MG63 (cell line): Measurements from ENCODE around the gene PNMA1. TPM values are rescaled to one million over a fixed set of nuclear protein-coding genes. Genes with fewer than 3 reads are reported as not detected.

ENCODE experiments used
- DNase-seq: peaks from one replicate; pipeline ENCODE4 v3.0.0-alpha.2; 2020
- H3K27me3 ChIP-seq: fragments of 250-450 bp; sonication (Bioruptor Pico); 2 replicates; pipeline ENCODE4 v1.5.1; 2020; ENCODE audit warnings: mild to moderate bottlenecking, moderate library complexity
- H3K36me3 ChIP-seq: fragments of 250-450 bp; sonication (Bioruptor Pico); 2 replicates; pipeline ENCODE4 v1.5.1; 2020; ENCODE audit warnings: mild to moderate bottlenecking, moderate library complexity
- H3K4me3 ChIP-seq: fragments of 250-450 bp; sonication (Bioruptor Pico); 2 replicates; pipeline ENCODE4 v1.5.1; 2020; ENCODE audit warnings: mild to moderate bottlenecking, moderate library complexity
- H3K9me3 ChIP-seq: fragments of 250-450 bp; sonication (Bioruptor Pico); 2 replicates; pipeline ENCODE4 v1.5.1; 2020; ENCODE audit warnings: mild to moderate bottlenecking, moderate library complexity
- total RNA-seq: library from RNA; depleted of rRNA; stranded (reverse); fragments of >200 nt; shearing (Covaris generic); gene quantifications from 2 replicates; pipeline ENCODE4 v1.2.3, GENCODE V29; 2014; ENCODE audit warnings: low replicate concordance

The PNMA1 gene
- total RNA-seq, 1 experiment from 2014 or later = 22.1 TPM

DNA sequence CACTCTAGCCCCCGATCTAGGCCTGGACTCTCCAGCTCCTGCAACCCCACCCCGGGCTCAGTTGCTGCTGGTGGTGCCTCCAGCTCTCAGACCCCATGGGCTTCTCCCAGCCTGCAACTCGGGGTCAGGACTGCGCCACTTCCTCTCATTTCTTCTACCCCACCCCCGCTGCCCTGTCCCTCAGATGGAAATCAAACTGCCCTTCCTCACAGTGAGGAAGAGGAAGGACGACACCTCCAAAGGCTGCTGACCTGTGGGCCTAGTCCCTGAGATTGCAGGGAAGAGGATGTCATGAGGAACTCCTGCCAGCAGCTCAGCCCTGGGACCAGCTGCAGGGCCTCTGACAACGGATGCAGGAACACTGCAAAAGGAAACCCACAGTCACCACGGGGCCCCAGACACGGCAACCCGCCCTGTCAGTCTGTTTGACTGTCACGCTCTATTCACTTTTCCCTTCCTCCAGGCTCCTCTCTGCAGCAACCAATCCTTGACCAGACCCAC is 29.3 kb upstream of the PNMA1 start:
- H3K36me3 ChIP-seq = peaks cover 5% of the 10 kb centered on the region
- no peak overlapping the region for H3K4me3 ChIP-seq
- DNase-seq = no peak
- no peaks in the 10 kb centered on the region for H3K27me3 ChIP-seq
- no peaks in the 10 kb centered on the region for H3K9me3 ChIP-seq

DNA sequence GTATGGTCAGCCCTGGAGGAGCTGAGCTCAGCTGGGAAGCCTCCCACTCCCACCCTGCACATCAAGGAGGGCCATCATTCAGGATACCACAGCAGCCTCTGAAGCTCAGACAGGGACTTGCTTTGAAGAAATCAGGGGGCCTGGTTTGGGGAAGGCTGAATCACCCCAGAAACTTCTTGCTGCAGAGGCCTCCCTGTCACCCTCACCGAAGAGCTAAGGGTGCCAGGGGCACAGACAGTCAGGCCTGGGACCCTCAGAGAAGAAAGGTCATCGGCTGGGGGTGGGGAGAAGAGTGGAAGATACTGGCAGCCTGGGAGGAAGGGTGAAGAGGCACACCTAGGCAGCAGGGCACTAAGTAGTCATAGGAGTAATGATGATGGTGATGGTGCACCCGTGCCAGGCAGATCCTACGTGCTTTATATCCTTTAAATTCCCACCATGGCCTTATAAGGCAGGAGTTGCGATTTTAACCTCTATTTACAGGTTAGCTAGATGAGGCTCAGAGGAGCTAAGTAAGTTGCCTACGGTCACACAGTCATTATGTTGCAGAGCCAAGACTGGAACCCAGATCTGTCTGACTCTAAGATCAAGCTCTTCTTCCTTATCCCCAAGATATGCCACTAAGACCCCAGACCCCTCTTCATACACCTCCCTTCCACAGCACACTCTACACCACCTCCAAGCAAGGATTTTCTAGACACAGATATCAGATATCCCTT is 28.5 kb upstream of the PNMA1 start:
- Histone ChIP-seq H3K4me3 (no peak overlapping the region), H3K9me3 (no peaks in the 10 kb centered on the region), H3K36me3 (peaks cover 8% of the 10 kb centered on the region), H3K27me3 (no peaks in the 10 kb centered on the region)
- DNase-seq = no peak

- no peak overlapping the region for H3K4me3 ChIP-seq
- no peaks in the 10 kb centered on the region for H3K27me3 ChIP-seq
- DNase-seq = no peak
- peaks cover 12% of the 10 kb centered on the region for H3K36me3 ChIP-seq
- H3K9me3 ChIP-seq = no peaks in the 10 kb centered on the region
Measured at GRCh38 chr14:73741876-73742519, 27.8 kb upstream of the PNMA1 start.

DNA sequence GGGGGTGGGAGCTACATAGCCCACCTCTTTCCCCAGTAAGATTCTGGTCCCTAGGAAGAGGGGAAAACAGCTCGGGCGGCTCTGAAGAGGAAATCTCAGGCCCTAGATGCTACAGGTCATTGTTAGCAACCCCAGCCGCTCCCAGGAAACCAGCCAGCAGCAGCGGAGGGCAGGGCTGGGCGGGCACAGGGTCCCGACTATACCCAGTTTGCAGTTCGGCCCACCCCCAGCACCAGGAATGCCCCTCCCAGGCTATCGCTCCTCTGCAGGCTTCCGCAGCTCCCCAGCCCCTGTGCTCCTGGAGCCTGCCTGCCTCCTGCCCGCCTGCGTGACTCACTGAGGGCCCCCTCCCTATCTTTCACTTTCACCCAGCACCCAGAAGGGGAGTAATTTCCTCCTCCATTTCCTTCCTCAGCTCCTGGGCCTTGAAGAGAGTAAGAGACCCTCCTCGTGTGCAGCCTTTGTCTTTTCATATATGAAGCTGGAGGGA is 27.2 kb upstream of the PNMA1 start:
- no peak overlapping the region for H3K4me3 ChIP-seq

GRCh38 chr14:73740618-73741326 is 26.6 kb upstream of the PNMA1 start:
- Histone ChIP-seq H3K36me3 (peaks cover 17% of the 10 kb centered on the region), H3K4me3 (no peak overlapping the region), H3K27me3 (no peaks in the 10 kb centered on the region), H3K9me3 (no peaks in the 10 kb centered on the region)
- DNase-seq = peak; percentile 53

More for the DNA sequence above, 27.2 kb upstream of the PNMA1 start:
- H3K36me3 ChIP-seq = peaks cover 15% of the 10 kb centered on the region
- no peaks in the 10 kb centered on the region for H3K27me3 ChIP-seq
- peak; percentile 87 for DNase-seq
- H3K9me3 ChIP-seq = no peaks in the 10 kb centered on the region

GRCh38 chr14:73739899-73740617 is 25.9 kb upstream of the PNMA1 start:
- Histone ChIP-seq H3K27me3 (no peaks in the 10 kb centered on the region), H3K4me3 (no peak overlapping the region), H3K36me3 (peaks cover 20% of the 10 kb centered on the region), H3K9me3 (no peaks in the 10 kb centered on the region)
- DNase-seq = no peak

GRCh38 chr14:73739174-73739898 is 25.2 kb upstream of the PNMA1 start:
- H3K36me3 ChIP-seq = peaks cover 20% of the 10 kb centered on the region
- no peaks in the 10 kb centered on the region for H3K9me3 ChIP-seq
- H3K4me3 ChIP-seq = no peak overlapping the region
- H3K27me3 ChIP-seq = no peaks in the 10 kb centered on the region
- no peak for DNase-seq

- Histone ChIP-seq H3K36me3 (peaks cover 20% of the 10 kb centered on the region), H3K9me3 (no peaks in the 10 kb centered on the region), H3K27me3 (no peaks in the 10 kb centered on the region), H3K4me3 (no peak overlapping the region)
- DNase-seq = no peak
Measured at GRCh38 chr14:73738518-73739173, 24.5 kb upstream of the PNMA1 start.

GRCh38 chr14:73736842-73737241 is 22.7 kb upstream of the PNMA1 start:
- DNase-seq = no peak
- Histone ChIP-seq H3K36me3 (peaks cover 20% of the 10 kb centered on the region), H3K9me3 (no peaks in the 10 kb centered on the region), H3K27me3 (no peaks in the 10 kb centered on the region), H3K4me3 (no peak overlapping the region)

- H3K27me3 ChIP-seq = no peaks in the 10 kb centered on the region
- DNase-seq = no peak
- H3K36me3 ChIP-seq = peaks cover 28% of the 10 kb centered on the region
- no peak overlapping the region for H3K4me3 ChIP-seq
- no peaks in the 10 kb centered on the region for H3K9me3 ChIP-seq
Measured at GRCh38 chr14:73732006-73732405, 17.8 kb upstream of the PNMA1 start.

DNA sequence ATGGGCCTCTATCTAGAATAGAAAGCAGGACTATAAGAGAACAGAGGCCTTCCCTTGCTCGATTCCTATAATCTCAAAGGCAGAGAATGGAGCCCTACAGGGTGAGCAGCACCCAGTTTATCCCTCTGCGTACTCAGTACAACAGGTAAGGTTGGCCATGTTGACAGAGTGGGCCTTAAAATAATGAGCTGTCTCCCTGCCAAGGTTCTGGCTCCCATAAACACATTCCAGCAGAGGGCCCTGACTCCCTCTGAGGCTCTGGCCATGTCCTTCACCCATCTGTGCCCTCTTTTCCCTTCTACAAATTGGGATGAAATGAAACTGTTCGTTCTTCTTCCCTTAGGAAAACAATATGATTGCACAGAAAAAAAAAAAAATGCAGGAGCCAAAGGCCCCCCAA is 16.9 kb upstream of the PNMA1 start:
- Histone ChIP-seq H3K9me3 (no peaks in the 10 kb centered on the region), H3K4me3 (no peak overlapping the region), H3K27me3 (no peaks in the 10 kb centered on the region), H3K36me3 (peaks cover 33% of the 10 kb centered on the region)
- DNase-seq = no peak

- Histone ChIP-seq H3K4me3 (no peak overlapping the region), H3K36me3 (peaks cover 40% of the 10 kb centered on the region), H3K9me3 (no peaks in the 10 kb centered on the region), H3K27me3 (no peaks in the 10 kb centered on the region)
- DNase-seq = no peak
Measured at GRCh38 chr14:73729556-73730265, 15.5 kb upstream of the PNMA1 start.

DNA sequence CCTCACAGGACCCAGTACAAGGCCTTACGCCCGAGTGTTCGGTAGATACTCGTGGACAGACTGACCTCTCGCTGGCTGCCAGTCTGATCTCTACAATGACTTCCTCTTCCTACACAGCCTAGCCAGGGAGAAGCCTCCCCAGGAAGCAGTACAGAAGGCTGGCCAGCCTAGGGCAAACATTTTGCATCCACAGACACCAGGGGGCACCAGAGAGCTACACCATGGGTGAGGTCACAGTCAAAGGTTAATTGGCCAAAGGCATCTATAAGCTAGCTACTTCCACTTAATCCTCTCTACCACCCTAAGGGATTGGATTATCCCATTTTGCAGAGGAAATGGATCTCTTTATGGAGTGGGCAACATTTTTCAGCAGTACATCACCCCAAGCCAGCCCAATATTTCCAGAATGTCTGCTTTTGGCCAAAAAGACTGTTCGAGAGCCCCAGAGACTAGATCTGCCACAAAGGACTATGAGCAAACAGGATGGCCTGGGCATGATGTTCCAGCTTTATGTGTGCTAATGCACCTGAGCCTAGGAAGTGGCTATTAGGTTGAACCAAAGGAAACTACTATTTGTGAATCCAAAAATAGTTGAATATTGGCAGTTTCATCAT is 14.6 kb upstream of the PNMA1 start:
- DNase-seq = peak; percentile 52
- Histone ChIP-seq H3K36me3 (peaks cover 44% of the 10 kb centered on the region), H3K9me3 (no peaks in the 10 kb centered on the region), H3K4me3 (no peak overlapping the region), H3K27me3 (no peaks in the 10 kb centered on the region)

GRCh38 chr14:73727166-73727565 is 13.0 kb upstream of the PNMA1 start:
- Histone ChIP-seq H3K9me3 (no peaks in the 10 kb centered on the region), H3K4me3 (no peak overlapping the region), H3K27me3 (no peaks in the 10 kb centered on the region), H3K36me3 (peaks cover 60% of the 10 kb centered on the region)
- DNase-seq = no peak
